NCI-H446 (cell line): ENCODE data around the gene BICC1.
A peak's percentile ranks its signal among the peaks of the same experiment; 100 is the strongest.

ENCODE experiments used
- DNase-seq, 2 experiments: peaks; one replicate each; lab custom pipeline; 2025; lab: John Stamatoyannopoulos, UW

Gene BICC1

DNA sequence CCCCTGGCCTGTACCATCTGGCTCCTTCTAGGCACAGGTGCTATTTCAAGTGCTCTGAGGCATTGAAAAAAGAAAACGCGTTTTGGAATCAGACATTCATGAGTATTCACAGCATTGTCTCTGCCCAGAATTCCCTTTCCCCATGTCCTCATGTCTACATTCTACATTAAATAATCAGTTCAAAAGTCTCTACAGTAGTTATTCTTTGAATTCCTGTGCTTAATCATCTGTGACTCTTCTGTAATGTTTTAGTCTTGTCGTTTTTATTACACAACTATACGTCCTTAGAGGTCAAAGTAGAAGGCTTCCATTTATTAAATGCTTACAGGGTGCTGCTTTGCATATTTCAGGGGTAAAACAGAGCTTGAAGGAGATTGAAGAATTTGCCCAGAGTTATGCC lies 95.7 kb downstream of the BICC1 start:
- no peak for DNase-seq

- DNase-seq: no peak
Measured at GRCh38 chr10:58608826-58609531, 96.3 kb downstream of the BICC1 start.

- DNase-seq: no peak
Measured at GRCh38 chr10:58609532-58610150, 97.0 kb downstream of the BICC1 start.

DNA sequence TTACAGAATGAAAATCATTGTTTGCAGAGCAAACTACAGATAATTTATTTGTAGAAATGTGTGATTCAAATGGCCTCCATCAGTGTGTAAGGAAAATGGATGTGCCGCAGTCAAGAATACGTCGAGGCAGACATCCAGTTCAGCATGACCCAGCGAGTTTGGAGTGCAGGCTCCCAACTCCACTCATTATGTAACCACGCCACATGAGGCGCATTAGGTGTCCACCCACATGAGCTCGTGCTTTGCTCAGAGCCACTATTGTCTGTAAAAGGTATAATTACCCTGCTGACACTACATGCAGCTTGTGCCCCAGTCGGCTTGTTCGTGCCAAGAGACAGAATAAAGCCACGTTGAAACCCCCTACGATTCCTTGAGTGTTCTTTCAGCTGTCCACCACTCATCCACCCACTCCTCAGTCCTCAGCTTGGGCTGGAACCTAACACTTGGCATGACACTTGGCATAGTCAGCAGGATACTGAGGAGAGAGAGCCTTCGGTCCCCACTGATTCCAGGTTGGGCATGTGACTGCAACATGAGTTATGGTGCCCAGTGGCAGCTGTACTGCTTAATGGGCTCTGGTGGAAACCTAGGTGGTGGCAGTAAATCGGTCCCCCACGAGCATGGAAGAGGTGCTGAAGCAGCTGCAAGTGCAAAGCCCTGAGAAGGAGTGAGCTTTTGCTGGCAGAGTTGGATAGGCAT lies 102.7 kb downstream of the BICC1 start:
- no peak for DNase-seq

DNA sequence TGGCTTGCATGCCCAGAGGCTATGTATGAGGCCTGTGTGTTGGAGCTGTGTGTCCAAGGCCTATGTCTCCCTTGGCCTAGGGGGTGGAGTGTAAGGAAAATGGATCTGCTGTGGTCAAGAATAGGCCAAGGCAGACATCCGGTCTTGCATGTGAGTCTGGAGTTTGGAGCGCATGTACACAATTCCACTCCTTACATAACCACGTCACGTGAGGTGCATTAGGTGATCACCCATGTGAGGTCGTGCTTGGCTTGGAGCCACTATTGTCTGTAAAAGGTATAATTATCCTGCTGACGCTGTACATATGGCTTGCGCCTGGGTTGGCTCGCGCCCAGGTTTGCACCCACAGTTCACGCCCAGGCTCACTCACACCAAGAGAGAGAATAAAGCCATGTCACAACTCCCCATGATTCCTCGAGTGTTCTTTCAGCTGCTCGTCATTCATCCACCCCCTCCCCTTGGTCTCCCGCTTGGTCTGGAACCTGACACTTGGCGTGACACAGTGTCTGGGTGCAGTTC lies 105.5 kb downstream of the BICC1 start:
- no peak for DNase-seq

DNA sequence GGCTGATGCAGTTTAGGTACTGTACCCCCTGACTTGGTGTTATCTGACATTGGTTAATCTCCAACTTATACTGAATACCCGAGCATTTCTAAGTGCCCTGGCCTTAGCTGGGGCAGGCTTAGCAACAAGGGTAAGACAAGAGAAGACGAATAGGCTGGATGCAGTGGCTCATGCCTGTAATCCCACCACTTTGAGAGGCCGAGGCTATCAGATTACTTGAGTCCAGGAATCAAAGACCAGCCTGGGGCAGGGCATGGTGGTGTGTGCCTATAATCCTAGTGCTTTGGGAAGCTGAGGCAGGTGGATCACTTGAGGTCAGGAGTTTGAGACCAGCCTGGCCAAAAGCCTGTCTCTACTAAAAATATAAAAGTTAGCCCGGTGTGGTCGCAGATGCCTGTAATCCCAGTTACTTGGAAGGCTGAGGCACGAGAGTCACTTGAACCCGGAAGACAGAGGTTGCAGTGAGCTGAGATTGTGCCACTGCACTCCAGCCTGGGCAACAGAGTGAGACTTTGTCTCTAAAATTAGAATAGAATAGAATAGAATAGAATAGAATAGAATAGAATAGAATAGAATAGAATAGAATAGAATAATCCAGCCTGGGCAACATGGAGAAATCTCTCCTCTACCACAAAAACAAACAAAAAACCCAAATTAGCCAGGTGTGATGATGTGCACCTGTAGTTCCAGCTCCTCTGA lies 108.9 kb downstream of the BICC1 start:
- no peak for DNase-seq

DNA sequence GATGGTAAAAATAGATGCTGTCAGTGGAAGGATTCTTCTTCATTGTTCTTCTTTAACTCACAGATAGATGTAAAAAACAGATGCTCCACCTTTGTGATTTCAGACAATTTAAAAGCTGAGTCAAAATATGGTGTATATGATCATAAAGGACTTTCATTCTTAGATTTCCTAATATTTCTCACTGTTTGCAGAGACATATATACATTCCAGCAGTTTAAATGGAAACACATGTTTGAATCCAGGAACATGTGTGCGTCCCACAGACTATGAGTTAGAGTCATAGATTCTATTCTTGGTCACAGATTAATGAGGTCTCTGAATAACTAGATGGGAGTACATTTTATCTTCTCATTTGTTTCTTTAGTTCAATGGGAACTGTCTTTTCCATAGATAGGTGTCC lies 109.6 kb downstream of the BICC1 start:
- DNase-seq: no peak

GRCh38 chr10:58625070-58625469 lies 112.4 kb downstream of the BICC1 start:
- no peak for DNase-seq

GRCh38 chr10:58627392-58627791 lies 114.7 kb downstream of the BICC1 start:
- DNase-seq: no peak

- DNase-seq: no peak
Measured at GRCh38 chr10:58631715-58632114, 119.0 kb downstream of the BICC1 start.

GRCh38 chr10:58632216-58632615 lies 119.5 kb downstream of the BICC1 start:
- no peak for DNase-seq

- no peak for DNase-seq
Measured at GRCh38 chr10:58637352-58637751, 124.7 kb downstream of the BICC1 start.

DNA sequence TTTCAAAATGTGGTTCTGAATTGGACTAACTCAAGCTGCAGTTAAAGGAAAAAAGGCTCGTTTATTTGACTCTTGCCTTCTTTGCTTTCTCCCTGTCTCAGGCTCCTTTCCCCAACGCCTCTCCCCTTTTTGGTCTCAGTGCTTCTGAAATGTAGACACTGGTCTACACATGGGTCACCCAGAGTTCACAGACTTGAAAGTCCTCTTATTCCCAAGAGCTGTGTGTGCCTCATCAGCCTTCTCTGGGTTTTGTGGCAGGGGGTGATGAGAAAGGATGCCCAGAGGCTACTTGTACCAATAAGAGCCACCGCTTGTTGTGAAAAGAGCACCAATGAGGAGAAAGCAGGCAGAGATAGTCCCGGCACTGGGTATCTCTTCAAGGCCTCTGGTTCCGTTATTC lies 125.7 kb downstream of the BICC1 start:
- DNase-seq: no peak

- peak in 1 of 2 experiments; percentile 13 for DNase-seq
Measured at GRCh38 chr10:58641095-58641531, 128.4 kb downstream of the BICC1 start.

DNA sequence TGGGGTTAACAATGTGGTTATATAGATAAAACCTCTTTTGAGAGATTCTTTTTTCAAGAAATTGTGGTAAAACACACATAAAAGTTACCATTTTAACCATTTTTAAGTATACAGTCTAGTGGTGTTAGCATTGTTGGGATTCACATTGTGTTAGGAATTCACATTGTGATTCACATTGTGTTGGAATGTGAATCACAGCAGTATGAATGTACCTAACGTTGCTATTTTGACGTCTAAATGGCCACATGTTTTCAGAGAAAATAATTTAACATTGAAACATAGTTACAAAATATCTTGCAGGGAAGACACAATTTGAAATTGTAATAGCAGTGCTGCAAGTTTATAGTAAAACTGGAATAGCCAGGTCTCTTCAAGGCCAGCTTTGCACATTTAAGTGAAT lies 129.0 kb downstream of the BICC1 start:
- no peak for DNase-seq

GRCh38 chr10:58642283-58642682 lies 129.6 kb downstream of the BICC1 start:
- DNase-seq: no peak

DNA sequence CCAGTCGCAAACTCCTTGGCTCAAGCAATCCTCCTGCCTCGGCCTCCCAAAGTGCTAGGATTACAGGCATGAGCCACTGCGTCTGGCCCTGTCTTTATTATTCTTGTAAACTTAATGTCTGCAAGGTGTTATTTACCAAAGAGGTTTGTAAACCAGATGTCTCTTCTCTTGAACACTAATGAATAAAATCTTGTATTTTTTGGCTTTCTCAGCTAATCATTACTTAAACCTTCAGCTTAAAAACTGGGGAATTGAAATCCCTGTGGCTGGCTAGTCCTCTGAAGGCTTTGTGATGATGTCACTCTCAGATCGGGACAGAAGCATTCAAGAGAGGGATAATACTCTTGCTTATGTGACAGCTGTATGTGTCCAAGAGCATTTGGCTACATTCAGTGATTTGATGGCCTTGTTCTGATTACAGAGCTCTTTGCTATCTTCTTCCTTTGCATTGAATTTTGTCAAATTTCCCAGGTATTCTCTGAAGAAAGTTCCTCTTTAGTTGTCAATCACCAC lies 130.3 kb downstream of the BICC1 start:
- no peak for DNase-seq

DNA sequence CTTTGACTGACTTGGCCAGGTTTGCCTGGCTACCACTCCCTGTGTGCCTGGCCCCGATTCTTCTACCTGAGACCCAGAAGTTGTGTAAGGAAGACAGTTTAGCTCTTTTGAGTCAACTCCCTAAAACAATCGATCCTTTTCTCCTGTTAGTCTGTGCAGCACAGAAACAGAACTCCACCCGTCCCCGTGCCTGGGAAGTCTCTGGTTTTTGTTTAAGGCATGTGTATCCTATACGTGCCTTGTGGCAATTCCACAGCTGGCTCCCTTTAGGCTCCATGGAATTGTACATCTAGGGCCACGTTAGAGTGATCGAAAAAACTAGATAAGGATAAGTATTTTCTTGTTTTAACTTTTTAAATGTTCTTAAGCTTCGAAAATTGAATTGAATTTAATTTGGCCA lies 131.6 kb downstream of the BICC1 start:
- DNase-seq: no peak

DNA sequence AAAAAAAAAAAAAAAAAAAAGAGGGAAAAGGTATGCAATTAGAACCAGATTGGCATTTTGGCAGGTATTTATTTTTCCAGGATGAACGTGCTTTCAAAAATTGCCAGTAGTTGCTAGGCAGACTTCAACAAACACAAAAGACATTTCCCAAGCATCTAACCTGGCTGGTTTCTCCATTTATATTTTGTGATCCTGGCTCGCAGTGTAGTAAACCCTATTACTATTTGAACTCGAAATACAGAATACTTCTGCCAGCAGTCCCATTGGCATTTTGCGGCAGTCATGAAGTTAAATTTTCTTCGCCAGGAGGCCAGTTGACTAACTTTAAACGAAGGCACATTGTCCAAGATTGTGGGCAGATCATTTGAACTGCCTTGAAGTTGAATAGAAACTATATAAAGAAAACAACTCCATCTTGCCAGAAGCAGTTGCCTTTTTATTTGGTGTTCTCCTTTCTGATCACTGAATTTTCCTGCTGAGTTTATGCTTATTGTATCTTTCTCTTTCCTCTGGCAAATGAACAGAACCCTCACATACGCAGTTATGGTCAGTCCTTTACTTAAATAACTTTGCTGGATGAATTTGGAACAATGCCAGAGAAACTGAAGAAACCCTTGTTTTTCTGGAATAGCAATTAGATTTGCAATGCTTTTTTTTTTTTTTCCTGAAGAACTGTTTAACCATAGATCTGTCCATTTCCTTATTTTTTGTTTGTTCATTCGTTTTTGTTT lies 132.9 kb downstream of the BICC1 start:
- peak; percentile 0 to 10 for DNase-seq

- no peak for DNase-seq
Measured at GRCh38 chr10:58647376-58648112, 134.9 kb downstream of the BICC1 start.

DNA sequence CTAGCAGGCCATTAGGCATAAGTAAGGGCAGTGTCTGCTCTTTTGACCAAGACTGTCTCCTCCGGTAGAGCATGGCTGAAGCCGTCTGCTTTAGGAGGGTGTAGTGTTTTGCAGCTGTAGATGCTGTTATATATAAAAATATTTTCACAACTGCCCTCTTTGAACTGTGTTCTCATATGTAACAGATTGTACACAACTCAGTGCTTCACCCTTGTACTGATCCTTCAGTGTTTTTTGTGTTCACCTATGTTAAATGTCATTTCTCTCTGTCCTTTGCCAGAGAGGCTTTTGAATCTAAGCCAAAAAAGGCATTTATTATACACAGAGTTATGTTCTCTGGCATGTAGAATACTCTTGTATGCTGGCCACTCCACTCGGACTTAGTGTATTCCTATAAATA lies 135.5 kb downstream of the BICC1 start:
- no peak for DNase-seq
